DLD1 (cell line): Measurements from ENCODE around the gene FEM1A.
"Not testable (repeated sequence)": the region's sequence is repeated elsewhere in the genome, so short reads cannot be mapped to it uniquely, and the experiment has no call there.

ENCODE experiments used
- in situ Hi-C: cut with HindIII; loops from 2 replicates; pipeline ENCODE4 v1.10.0; 2017; ENCODE audit warnings: low sequenced_read_pairs

Gene FEM1A, protein sequence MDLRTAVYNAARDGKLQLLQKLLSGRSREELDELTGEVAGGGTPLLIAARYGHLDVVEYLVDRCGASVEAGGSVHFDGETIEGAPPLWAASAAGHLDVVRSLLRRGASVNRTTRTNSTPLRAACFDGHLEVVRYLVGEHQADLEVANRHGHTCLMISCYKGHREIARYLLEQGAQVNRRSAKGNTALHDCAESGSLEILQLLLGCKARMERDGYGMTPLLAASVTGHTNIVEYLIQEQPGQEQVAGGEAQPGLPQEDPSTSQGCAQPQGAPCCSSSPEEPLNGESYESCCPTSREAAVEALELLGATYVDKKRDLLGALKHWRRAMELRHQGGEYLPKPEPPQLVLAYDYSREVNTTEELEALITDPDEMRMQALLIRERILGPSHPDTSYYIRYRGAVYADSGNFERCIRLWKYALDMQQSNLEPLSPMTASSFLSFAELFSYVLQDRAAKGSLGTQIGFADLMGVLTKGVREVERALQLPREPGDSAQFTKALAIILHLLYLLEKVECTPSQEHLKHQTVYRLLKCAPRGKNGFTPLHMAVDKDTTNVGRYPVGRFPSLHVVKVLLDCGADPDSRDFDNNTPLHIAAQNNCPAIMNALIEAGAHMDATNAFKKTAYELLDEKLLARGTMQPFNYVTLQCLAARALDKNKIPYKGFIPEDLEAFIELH

DNA sequence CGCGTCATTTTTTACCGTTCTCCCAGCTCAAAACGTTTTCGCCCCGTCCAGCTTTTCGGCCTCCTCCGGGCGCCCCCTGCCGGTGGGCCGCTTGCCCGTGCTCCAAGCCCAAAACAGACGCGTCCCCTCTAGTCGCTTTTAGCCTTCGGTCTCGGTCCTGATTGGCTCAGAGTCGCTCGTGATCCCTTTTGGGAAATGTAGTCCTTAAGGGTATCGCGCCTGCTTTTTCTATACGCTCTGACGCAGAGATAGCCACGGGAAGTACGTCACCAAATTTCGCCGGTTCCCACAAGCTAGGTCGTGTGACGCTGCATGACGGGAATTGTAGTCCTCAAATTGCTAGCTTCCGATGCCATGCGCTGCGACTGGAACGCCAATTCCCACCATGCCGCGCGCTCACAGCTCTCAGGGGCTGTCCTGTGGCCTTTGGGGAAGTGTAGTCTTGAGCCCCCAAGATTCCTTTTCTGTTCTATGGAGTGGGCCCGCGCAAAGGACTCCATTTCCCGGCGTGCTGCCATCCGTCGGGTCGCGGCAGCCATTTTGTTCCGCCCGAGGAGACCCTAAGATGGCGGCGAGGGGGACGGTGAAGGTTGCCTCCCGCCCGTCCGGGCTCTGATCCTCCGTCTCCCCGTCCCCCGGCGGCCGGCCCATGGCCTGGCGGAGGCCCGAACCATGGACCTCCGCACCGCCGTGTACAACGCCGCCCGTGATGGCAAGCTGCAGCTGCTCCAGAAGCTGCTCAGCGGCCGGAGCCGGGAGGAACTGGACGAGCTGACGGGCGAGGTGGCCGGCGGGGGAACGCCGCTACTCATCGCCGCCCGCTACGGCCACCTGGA is at the start of gene FEM1A:
Gene FEM1A, plus strand, starts transcription at position 552 of the 836 bp plus-strand sequence. Its CDS starts 121 bp downstream, at position 673.
- in situ Hi-C loops: no loop called here

DNA sequence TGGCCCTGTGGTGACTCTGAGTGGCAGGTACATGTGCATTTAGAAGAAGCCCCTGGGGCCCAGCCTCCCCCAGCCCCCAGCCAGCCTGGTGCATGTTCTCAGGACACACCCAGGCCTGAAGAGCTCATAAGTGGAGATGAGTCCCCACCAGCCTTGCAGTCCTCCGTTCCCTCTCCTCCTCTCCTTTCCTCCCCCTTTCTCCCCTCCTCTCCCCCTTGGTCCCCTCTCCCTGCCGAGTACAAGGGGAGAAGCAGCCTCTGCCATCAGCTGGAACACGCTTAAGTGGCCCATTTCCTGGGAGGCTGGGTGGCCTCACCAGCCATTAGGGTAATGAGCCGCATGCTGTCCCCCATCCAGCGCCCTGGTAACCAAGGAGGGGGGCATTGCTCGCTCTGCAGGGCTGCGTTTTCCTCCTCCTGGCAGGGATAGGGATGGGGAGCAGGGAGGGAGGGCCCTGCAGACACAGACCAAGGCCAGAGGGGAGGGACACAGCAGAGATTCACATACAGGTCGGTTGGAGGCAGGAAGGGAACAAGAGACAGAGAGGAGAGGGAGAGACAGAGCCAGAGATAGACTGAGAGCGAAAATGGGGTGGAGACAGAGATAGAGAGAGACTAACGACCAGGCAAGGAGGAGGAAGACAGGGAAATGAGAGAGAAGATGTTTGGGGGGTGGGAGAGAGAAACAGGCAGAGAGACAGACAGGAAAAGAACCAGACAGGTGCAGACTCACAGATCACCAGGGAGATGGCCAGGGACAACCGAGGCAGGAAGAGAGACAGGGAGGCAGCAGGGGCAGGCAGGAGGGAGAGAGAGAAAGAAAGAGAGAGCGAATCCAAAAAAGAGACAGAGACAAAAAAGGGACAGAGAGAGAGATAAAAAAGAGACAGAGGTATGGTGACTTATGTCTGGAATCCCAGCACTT is 48.5 kb upstream of the FEM1A start:
- in situ Hi-C loops: no loop called here

DNA sequence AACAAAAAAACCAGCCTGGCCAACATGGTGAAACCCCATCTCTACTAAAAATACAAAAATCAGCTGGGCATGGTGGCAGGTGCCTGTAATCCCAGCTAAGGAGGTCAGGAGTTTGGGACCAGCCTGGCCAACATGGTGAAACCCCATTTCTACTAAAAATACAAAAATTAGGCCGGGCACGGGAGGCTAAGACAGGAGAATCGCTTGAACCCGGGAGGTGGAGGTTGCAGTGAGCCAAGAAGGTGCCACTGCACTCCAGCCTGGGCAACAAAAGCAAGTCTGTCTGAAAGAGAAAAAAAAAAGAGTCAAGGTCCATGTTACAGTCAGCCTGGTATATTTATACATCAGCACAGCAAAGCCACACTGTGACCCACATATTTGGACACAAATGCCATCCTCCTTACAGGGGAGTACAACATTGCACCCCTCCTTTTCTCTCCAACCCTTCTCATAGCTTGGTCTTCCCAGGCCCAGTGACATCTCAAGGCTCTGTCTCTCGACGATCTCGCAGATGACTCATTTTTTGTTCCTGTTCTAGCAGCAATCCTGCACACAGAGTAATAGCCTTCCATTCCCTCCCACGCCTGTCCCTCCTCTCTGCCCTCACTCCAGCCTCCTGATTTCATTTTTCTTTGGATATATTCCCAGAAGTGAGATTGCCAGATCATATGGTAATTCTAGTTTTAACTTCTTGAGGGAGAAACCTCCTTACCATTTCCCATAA is 46.9 kb upstream of the FEM1A start:
- in situ Hi-C loops: no loop called here

DNA sequence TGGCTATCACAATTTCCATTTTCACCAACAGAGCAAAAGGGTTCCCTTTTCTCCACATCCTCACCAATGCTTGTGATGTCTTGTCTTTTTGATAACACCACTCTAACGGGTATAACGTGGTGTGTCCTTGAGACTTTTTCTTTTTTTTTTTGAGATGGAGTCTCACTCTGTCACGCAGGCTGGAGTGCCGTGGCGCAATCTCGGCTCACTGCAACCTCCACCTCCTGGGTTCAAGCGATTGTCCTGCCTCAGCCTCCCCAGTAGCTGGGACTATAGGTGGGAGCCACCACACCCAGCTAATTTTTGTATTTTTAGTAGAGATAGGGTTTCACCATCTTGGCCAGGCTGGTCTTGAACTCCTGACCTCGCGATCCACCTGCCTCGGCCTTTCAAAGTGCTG is 46.4 kb upstream of the FEM1A start:
- in situ Hi-C loops: not testable (repeated sequence)

DNA sequence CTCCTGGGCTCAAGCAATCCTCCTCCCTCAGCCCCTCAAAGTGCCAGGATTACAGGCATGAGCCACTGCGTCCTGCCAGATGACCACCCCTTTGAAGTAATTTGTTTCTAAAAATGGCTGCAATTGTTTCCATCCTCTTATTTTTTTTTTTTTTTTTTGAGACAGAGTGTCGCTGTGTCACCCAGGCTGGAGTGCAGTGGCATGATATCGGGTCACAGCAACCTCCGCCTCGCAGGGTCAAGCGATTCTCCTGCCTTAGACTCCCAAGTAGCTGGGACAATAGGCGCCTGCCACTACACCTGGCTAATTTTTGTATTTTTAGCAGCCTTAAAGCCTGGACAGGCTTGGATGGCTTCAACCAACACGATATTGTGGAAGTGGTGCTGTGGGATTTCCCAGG is 45.5 kb upstream of the FEM1A start:
- in situ Hi-C loops: no loop called here

DNA sequence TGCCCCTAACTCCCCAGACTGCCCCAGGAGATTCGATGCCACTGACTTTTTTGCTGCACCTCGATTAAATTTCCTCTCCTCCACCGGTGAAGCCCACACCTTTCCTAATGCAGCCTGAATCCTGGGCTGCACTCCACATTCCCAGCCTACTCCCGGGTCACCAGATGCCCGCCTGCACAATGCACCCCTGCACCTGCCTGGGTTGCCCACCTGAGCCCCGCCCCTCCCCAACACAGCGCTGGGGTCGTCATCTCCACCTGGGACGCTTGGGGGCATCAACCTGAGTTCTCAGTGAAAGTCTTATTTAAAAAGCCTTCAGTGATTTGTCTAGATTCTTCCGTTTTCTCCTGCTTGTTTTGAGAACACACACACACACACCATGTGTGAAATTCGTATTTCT is 43.3 kb upstream of the FEM1A start:
- in situ Hi-C loops: no loop called here

DNA sequence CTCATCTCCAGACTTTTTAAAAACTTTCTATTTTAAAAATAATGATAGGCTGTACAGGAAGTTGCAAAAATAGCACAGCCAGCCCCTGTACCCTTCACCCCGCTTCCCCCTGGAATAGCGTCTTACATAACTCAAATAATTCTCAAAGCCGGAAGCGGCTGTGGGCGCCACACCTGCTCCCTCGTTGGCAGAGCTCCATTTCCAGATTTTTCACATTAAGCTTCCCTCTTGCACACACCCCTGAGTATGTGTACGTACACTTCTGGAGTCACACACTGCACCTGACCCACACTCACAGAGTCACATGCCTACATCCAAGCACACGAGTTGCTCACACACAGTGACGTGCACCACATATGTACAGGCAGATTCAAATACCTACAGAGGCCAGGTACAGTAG is 42.9 kb upstream of the FEM1A start:
- in situ Hi-C loops: no loop called here

DNA sequence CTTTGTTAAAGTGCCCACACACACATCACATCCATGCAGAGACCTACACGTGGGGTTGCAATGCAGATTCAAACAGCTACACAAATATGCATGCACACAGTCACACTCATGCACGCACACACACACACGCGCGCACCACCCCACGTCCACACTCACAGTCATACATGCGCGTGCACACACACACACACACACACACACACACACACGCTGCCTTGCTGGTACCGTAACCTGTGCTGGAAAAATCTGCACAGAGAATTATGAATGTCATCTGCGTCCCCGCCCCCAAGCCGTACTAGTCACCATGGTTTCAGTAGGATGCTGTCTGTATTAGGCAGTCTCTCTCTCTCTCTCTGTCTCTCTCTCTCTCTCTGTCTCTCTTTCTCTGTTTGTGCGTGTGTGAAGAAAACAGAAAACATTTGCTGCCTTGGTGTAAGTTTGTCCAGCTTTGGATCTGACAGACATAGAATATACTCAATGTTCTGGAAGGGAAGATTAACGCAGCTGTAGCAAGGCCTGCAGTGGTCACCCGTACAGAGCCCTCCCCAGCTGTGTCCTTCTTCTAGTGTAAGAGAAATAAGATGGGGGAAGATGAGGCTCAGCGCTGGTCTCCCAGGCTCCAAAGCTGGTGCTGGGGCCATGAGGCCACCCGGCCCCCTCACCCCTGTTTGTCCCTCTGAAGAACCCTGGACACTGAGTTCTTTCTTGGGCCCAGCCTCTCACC is 41.5 kb upstream of the FEM1A start:
- in situ Hi-C loops: no loop called here

DNA sequence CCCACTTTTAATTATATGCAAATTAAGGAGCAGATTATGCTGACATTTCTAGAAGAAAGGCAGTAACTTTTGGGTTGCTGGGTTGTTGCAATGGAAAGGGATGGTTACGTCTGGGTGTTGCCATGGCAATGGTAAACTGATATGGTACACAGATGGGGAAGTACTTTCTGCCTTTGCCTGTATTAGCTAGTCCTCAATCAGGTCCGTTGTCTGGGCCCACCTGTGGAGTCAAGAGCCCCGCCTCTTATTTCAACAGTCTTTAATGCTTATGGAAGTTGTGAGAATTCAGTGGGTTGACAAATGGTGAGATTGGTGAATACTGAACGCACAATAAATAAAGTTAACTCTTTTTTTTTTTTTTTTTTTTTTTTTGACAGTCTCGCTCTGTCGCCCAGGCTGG is 37.3 kb upstream of the FEM1A start:
- in situ Hi-C loops: no loop called here

DNA sequence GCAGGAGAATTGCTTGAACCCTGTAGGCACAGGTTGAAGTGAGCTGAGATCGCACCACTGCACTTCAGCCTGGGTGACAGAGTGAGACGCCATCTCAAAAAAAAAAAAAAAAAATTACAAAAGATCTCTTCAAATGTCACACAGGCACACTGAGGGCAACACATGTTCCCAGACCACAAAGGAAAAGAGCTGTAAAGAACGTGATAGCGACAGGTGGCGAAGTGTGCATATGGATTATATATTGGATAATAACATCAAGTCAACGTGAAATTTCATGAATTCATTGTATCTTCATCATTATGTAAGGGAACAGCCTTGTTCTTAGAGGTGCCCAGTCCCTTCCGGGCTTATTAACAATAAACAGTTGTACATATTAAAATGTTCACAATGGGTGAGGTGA is 36.1 kb upstream of the FEM1A start:
- in situ Hi-C loops: no loop called here

DNA sequence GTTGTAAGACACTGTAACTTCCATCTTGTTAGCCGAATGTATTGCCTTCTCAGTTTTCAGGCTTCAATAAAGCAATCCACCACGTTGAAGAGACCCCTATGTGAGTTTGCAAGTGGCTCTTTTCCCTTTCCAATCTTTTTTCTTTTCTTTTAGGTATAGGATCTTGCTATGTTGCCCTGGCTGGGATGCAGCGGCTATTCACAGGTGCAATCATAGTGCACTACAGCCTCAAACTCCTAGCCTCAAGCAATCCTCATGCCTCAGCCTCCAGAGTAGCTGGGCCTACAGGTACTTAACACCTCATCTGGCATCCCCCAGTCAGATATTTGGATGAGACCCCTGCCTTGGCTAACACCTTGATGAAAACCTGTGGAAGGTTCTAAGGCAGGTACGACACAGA is 33.5 kb upstream of the FEM1A start:
- in situ Hi-C loops: no loop called here

DNA sequence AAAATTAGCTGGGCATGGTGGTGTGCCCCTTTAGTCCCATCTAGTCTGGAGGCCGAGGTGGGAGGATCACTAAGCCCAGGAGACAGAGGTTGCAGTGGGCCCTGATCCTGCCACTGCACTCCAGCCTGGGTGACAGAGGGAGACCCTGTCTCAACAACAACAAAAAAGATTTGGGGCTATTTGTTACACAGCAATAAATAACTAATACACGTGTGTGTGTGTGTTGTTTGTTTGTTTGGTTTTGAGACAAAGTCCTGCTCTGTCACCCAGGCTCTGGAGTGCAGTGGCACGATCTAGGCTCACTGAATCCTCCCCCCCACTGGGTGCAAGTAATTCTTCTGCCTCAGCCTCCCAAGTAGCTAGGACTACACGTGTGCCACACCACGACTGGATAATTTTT is 32.9 kb upstream of the FEM1A start:
- in situ Hi-C loops: no loop called here

DNA sequence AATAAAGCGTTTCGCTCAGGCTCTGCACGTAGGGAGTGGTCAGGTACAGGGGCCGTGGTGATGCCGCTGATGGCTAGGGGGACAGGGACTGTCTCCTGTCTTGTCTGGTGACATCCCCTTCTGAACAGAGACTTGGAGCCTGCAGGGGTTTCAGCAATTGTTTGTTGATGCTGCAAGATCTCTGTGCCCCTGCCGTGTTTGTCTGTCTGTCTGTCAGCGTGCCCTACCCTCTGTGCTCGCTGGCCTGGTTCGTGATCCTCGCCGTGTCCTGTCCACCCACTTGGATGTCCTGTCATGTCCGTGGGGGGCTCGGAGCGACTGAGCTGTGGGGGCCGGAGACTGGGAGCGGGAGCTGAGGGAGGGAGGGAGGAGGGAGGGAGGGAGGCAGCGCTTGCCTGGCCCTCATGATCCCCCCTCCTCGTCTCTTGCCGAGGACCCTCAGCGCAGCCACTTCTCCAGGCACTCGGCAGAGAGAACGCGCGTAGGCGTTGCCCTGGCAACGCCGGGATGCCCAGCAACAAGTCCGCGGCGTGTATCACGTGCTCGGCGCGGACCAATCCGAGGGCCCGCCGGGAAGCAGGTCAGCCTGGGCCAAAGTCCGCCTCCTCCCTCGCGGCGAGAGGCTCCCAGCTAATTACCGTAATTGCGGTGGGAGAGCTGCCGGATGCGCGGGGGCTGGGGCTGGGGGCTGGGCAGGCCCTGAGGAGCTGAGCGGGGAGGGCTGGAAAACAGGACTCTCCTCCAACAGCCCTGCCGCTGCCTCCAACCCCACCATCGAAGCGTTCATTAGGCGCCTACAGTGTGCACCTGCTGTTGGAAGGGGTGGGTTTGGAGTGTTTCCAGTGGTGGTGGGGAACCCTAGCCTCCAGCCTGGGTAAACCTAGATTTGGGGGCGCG is 31.9 kb upstream of the FEM1A start:
- in situ Hi-C loops: no loop called here

DNA sequence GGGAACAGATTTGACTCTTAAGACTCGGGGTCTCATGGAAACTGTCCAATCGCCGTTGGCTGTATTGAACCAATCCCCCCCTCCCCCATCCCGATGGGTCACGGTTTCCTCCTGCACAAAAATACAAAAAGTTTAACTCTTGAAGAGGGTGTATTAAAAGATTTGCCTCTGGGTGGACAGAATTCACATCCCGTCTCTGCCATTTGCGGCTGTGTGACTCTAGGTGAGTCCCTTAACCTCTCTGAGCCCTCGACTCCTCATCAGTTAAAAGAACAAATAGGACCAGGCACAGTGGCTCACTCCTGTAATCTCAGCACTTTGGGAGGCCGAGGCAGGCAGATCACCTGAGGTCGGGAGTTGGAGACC is 31.3 kb upstream of the FEM1A start:
- in situ Hi-C loops: no loop called here

DNA sequence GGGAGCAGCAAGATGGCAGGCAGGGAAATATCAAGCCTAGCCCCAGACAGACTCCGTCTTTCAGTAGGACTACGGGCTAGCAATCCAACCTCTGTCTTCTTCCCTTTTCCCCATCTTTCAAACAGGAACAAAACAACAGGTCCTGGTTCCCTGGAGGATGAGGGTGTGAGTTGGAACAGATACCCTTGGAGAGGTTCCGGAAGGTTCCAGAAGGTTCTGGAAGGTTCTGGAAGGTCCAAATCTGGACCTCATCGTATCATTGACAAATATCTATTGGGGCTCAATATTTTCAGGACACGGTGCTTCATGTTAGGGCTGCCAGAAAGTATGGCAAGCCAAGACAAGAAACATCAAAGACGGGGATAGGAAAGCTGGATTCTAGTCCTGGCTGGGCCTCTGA is 28.5 kb upstream of the FEM1A start:
- in situ Hi-C loops: no loop called here

DNA sequence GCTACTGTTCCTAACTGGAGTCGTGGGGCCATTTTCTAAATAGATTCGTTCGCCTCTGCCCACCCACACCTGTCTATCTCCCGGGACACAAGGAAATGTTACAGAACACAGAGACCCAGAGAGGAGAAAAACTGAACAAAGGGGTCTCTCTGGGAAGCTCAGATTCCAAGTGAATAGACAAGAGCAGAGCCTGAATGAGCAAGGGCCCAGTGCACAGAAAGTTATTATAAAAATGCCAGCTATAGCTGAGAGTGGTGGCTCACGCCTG is 27.2 kb upstream of the FEM1A start:
- in situ Hi-C loops: no loop called here

DNA sequence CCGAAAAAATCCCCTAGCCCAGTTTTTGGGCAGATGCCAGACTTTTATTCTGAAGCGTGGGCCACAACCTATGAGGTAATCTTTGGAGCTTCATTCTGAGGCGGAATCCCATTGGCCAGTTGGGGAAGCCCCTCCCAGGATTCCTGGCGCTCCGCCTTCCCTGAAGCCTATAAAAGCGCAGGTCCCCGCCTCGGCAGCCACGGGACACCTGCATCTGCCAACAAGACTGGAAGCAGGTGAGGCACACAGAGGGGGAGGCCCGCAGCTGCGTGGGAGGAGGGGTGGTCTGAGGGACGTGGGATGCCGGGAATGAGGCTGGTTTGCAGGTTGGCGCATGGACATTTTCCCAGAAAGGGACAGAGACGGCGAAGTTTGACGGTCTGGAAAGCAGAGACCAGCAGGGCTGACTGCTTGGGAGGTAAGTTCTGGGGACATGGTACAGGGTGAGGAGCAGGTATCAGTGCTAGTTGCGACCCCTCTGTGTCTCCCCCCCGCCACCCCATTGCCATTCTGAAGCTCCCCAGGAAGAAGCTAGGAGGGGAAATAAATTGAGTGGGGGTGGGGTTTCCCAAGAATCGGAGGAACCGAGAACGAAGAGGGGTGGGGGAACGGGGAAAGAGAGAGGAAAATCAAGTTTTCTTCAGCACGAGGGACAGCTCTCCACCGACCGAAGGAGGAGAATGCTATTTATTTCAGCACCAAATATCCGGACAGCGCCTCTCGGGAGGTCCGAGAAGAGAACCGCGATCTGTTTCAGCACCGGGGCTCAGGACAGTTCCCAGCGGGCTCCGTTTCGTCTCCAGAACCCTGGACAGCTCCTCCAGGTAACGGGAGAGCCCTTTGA is 22.4 kb upstream of the FEM1A start:
- in situ Hi-C loops: no loop called here

DNA sequence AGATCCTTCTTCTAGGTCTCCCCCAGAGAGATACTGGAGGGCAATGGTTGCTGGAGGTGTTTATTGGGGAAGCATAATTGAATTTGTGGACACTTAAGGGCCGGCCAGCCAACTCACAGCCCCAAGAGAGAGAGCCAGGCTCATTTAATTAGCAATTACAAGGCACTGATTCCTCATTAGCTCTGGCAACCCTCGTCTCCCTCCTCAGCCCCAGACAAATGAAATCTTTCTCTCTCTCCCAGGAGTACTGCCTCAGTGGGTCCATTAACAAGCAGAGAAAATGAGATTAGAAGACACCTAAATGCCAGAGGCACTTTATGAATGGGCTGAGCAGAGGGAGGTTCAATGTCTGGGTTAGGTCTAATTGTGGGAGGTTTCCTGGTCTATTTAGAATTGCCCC is 19.0 kb upstream of the FEM1A start:
- in situ Hi-C loops: no loop called here
